Activated CD8-positive, alpha-beta T cell treated with anti-CD3 and anti-CD28 coated beads for 36 hours (primary cell): Measurements from ENCODE around the gene NDUFV2. TPM values are rescaled to one million over a fixed set of nuclear protein-coding genes. Genes with fewer than 3 reads are reported as not detected.

Experiments
- ATAC-seq: fragments of 200-7000 bp; cut with Tn5 transposase; one replicate; pipeline ENCODE4 v1.10.0; 2021; ENCODE audit warnings: mild to moderate bottlenecking, moderate library complexity
- CTCF ChIA-PET: fragments of 350-600 bp; sonication (Branson Sonifier 250); formaldehyde crosslinking; loops from one replicate; lab custom pipeline; 2021; ENCODE audit warnings: antibody characterized with exemption; lab: Charles Lee
- POLR2A ChIA-PET: fragments of 350-600 bp; sonication (Branson Sonifier 250); formaldehyde crosslinking; loops from one replicate; lab custom pipeline; 2021; ENCODE audit warnings: antibody characterized with exemption; lab: Charles Lee
- DNase-seq: peaks from one replicate; pipeline ENCODE4 v3.0.0-alpha.2; 2020
- H3K27ac Mint-ChIP-seq: one replicate; pipeline ENCODE4 v1.8.0; 2021; ENCODE audit warnings: mild to moderate bottlenecking, mixed read lengths
- H3K27me3 Mint-ChIP-seq: one replicate; pipeline ENCODE4 v1.8.0; 2021; ENCODE audit warnings: mixed read lengths
- H3K36me3 Mint-ChIP-seq: one replicate; pipeline ENCODE4 v1.8.0; 2021; ENCODE audit warnings: low read depth, mixed read lengths
- H3K4me1 Mint-ChIP-seq: one replicate; pipeline ENCODE4 v1.8.0; 2021; ENCODE audit warnings: low read depth, mixed read lengths
- H3K4me3 Mint-ChIP-seq: one replicate; pipeline ENCODE4 v1.8.0; 2021; ENCODE audit warnings: mild to moderate bottlenecking, moderate library complexity, mixed read lengths
- H3K9me3 Mint-ChIP-seq: one replicate; pipeline ENCODE4 v1.8.0; 2021; ENCODE audit warnings: mixed read lengths
- intact Hi-C: fragments of 100-400 bp; cut with micrococcal nuclease; formaldehyde crosslinking; loops from one replicate; pipeline ENCODE4 v1.10.0; 2022
- total RNA-seq, 2 experiments: library from RNA; stranded (reverse); gene quantifications; one replicate each; pipeline ENCODE4 v1.2.3, GENCODE V29; 2021
- TF ChIP-seq, protein P1 (sequence below): fragments of 200-600 bp; IDR thresholded peaks from one replicate; pipeline ENCODE4 v1.8.0; 2022; ENCODE audit warnings: antibody characterized with exemption, mild to moderate bottlenecking

The NDUFV2 gene
- total RNA-seq = 100 to 1,000 TPM; 324 to 332 TPM

GRCh38 chr18:9102508-9103375 lies at the start of gene NDUFV2:
TSS of gene NDUFV2 (plus strand) at chr18:9102699. CDS start at chr18:9102744, 45 bp downstream.
- Mint-ChIP-seq H3K9me3 (no peaks in the 10 kb centered on the region), H3K27ac (peak within 1 kb of the TSS; percentile 97), H3K36me3 (peaks cover 50% of the 10 kb centered on the region), H3K4me3 (peak within 1 kb of the TSS; percentile 86), H3K4me1 (peaks cover 43% of the 10 kb centered on the region), H3K27me3 (no peaks in the 10 kb centered on the region)
- DNase-seq (peak; percentile 98), ATAC-seq (peak; percentile 95)
- ChIA-PET CTCF (interaction anchor here (1.1 to 4.6 kb wide), 9 partner anchors 13 to 45 kb away, joined by 4 to 27 read pairs (median 5); no protein-coding TSS in a partner anchor), POLR2A (interaction anchor here (1.0 to 8.2 kb wide), 9 partner anchors 7 to 36 kb away, joined by 3 to 155 read pairs (median 10); partner anchors contain the start of gene ANKRD12)
- TF ChIP-seq, protein P1, sequence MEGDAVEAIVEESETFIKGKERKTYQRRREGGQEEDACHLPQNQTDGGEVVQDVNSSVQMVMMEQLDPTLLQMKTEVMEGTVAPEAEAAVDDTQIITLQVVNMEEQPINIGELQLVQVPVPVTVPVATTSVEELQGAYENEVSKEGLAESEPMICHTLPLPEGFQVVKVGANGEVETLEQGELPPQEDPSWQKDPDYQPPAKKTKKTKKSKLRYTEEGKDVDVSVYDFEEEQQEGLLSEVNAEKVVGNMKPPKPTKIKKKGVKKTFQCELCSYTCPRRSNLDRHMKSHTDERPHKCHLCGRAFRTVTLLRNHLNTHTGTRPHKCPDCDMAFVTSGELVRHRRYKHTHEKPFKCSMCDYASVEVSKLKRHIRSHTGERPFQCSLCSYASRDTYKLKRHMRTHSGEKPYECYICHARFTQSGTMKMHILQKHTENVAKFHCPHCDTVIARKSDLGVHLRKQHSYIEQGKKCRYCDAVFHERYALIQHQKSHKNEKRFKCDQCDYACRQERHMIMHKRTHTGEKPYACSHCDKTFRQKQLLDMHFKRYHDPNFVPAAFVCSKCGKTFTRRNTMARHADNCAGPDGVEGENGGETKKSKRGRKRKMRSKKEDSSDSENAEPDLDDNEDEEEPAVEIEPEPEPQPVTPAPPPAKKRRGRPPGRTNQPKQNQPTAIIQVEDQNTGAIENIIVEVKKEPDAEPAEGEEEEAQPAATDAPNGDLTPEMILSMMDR = no peak
- intact Hi-C loops = loop anchor here (1.0 to 5.0 kb wide), 2 partner anchors 11 to 35 kb away; partner anchors contain the start of gene ANKRD12

GRCh38 chr18:9053814-9054213 lies 48.7 kb upstream of the NDUFV2 start:
- POLR2A ChIA-PET = no interaction called here
- DNase-seq = no peak
- CTCF ChIA-PET = no interaction called here
- Mint-ChIP-seq H3K27me3 (peaks cover 1% of the 10 kb centered on the region), H3K9me3 (peaks cover 23% of the 10 kb centered on the region), H3K27ac (no peak overlapping the region), H3K4me3 (no peak overlapping the region), H3K36me3 (peaks cover 2% of the 10 kb centered on the region), H3K4me1 (peaks cover 7% of the 10 kb centered on the region)
- ATAC-seq = no peak
- intact Hi-C loops = no loop called here
- TF ChIP-seq, protein P1 = no peak

DNA sequence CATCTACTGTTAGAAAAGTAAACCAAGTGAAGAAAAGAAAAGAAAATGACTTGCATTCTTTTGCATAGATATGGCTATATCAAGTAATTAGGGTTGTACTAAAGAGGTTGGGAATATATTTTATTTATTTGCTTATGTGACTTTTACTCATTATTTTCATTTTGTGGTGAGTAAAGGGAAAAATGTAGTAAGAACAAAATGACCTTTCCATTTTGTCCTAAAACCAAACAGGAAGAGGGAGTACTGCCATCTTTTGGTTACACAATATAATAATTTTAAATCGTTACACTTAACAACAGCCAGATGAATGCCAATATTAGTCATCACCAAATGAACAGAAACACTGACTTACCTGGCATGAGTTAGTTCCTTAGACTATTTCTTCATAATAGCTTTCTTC lies 47.3 kb upstream of the NDUFV2 start:
- peaks cover 1% of the 10 kb centered on the region for H3K27me3 Mint-ChIP-seq
- intact Hi-C loops = no loop called here
- no peak overlapping the region for H3K4me3 Mint-ChIP-seq
- ChIA-PET POLR2A (no interaction called here), CTCF (interaction anchor here (0.6 kb wide), 1 partner anchor 8 kb away, joined by 3 read pairs; no protein-coding TSS in a partner anchor)
- peaks cover 21% of the 10 kb centered on the region for H3K9me3 Mint-ChIP-seq
- peaks cover 2% of the 10 kb centered on the region for H3K36me3 Mint-ChIP-seq
- DNase-seq (no peak), ATAC-seq (peak; percentile 74)
- peaks cover 3% of the 10 kb centered on the region for H3K4me1 Mint-ChIP-seq
- no peak overlapping the region for H3K27ac Mint-ChIP-seq
- TF ChIP-seq, protein P1 = no peak

DNA sequence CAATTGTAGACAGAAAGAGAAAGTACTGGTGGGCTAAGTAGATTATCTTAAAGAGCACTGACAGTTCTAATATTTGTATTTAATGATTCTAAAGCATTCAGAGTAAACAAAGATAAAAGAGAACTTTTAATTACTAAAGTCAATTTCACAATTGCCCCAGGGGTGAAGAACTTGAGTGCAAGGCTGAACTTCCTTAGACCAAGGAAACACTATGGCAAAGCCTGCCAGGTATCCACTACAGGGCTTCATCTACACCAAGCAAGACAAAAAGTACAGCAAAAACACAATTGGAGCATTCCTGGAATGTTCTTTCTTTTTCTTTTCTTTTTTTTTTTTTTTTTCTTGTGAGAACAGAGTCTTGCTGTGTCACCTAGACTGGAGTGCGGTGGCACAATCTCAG lies 46.9 kb upstream of the NDUFV2 start:
- Mint-ChIP-seq H3K4me3 (no peak overlapping the region), H3K4me1 (peaks cover 3% of the 10 kb centered on the region), H3K27me3 (no peaks in the 10 kb centered on the region), H3K27ac (no peak overlapping the region), H3K36me3 (no peaks in the 10 kb centered on the region), H3K9me3 (peaks cover 17% of the 10 kb centered on the region)
- TF ChIP-seq, protein P1 = no peak
- DNase-seq = no peak
- POLR2A ChIA-PET = no interaction called here
- intact Hi-C loops = no loop called here
- CTCF ChIA-PET = no interaction called here
- no peak for ATAC-seq

- Mint-ChIP-seq H3K4me1 (peaks cover 3% of the 10 kb centered on the region), H3K9me3 (peaks cover 7% of the 10 kb centered on the region), H3K36me3 (no peaks in the 10 kb centered on the region), H3K4me3 (no peak overlapping the region), H3K27me3 (no peaks in the 10 kb centered on the region), H3K27ac (no peak overlapping the region)
- intact Hi-C loops = no loop called here
- POLR2A ChIA-PET = no interaction called here
- ATAC-seq (no peak), DNase-seq (no peak)
- TF ChIP-seq, protein P1 = no peak
- CTCF ChIA-PET = no interaction called here
Observed at GRCh38 chr18:9057646-9058045, 44.9 kb upstream of the NDUFV2 start.
